ENCODE results near the gene ZWINT. TPM values are rescaled to one million over a fixed set of nuclear protein-coding genes. Genes with fewer than 3 reads are reported as not detected.
A peak's percentile ranks its signal among the peaks of the same experiment; 100 is the strongest.

Gene ZWINT
- total RNA-seq, 1 donor from 2014 or later: 26.2 TPM

- no peaks in the 10 kb centered on the region for H3K27me3 ChIP-seq (ENCODE audit: control insufficient read depth, insufficient read depth, low read length)
- H3K36me3 ChIP-seq (ENCODE audit: control insufficient read depth, insufficient read depth, low read length): peaks cover 3% of the 10 kb centered on the region
- no peak overlapping the region for H3K4me3 ChIP-seq (ENCODE audit: low read depth, low read length)
- no peak for TF ChIP-seq CTCF (IDR thresholded peaks at IDR 0.05; ENCODE audit: insufficient read depth, low read length, poor library complexity, severe bottlenecking)
- no peak for DNase-seq (ENCODE audit: low read depth)
These were observed 4.0 kb downstream of the ZWINT start for GRCh38 chr10:56357018-56357417.

GRCh38 chr10:56351909-56352630, 9.0 kb downstream of the ZWINT start:
- no peaks in the 10 kb centered on the region for H3K36me3 ChIP-seq (ENCODE audit: control insufficient read depth, insufficient read depth, low read length)
- no peak for TF ChIP-seq CTCF (IDR thresholded peaks at IDR 0.05; ENCODE audit: insufficient read depth, low read length, poor library complexity, severe bottlenecking)
- no peaks in the 10 kb centered on the region for H3K27me3 ChIP-seq (ENCODE audit: control insufficient read depth, insufficient read depth, low read length)
- DNase-seq (ENCODE audit: low read depth): no peak
- no peak overlapping the region for H3K4me3 ChIP-seq (ENCODE audit: low read depth, low read length)

GRCh38 chr10:56349611-56350010, 11.4 kb downstream of the ZWINT start:
- Histone ChIP-seq H3K27me3 (ENCODE audit: control insufficient read depth, insufficient read depth, low read length) (no peaks in the 10 kb centered on the region), H3K4me3 (ENCODE audit: low read depth, low read length) (no peak overlapping the region), H3K36me3 (ENCODE audit: control insufficient read depth, insufficient read depth, low read length) (no peaks in the 10 kb centered on the region)
- TF ChIP-seq CTCF (IDR thresholded peaks at IDR 0.05; ENCODE audit: insufficient read depth, low read length, poor library complexity, severe bottlenecking): peak; percentile 10
- DNase-seq (ENCODE audit: low read depth): no peak

- Histone ChIP-seq H3K36me3 (ENCODE audit: control insufficient read depth, insufficient read depth, low read length) (no peaks in the 10 kb centered on the region), H3K4me3 (ENCODE audit: low read depth, low read length) (no peak overlapping the region), H3K27me3 (ENCODE audit: control insufficient read depth, insufficient read depth, low read length) (no peaks in the 10 kb centered on the region)
- DNase-seq (ENCODE audit: low read depth): no peak
- no peak for TF ChIP-seq CTCF (IDR thresholded peaks at IDR 0.05; ENCODE audit: insufficient read depth, low read length, poor library complexity, severe bottlenecking)
These were observed 13.0 kb downstream of the ZWINT start for GRCh38 chr10:56348101-56348500.

- no peak for DNase-seq (ENCODE audit: low read depth)
- Histone ChIP-seq H3K4me3 (ENCODE audit: low read depth, low read length) (no peak overlapping the region), H3K27me3 (ENCODE audit: control insufficient read depth, insufficient read depth, low read length) (no peaks in the 10 kb centered on the region), H3K36me3 (ENCODE audit: control insufficient read depth, insufficient read depth, low read length) (no peaks in the 10 kb centered on the region)
- no peak for TF ChIP-seq CTCF (IDR thresholded peaks at IDR 0.05; ENCODE audit: insufficient read depth, low read length, poor library complexity, severe bottlenecking)
These were observed 14.1 kb downstream of the ZWINT start for GRCh38 chr10:56346845-56347415.

GRCh38 chr10:56341612-56342011, 19.4 kb downstream of the ZWINT start:
- no peak for TF ChIP-seq CTCF (IDR thresholded peaks at IDR 0.05; ENCODE audit: insufficient read depth, low read length, poor library complexity, severe bottlenecking)
- Histone ChIP-seq H3K36me3 (ENCODE audit: control insufficient read depth, insufficient read depth, low read length) (no peaks in the 10 kb centered on the region), H3K27me3 (ENCODE audit: control insufficient read depth, insufficient read depth, low read length) (no peaks in the 10 kb centered on the region), H3K4me3 (ENCODE audit: low read depth, low read length) (no peak overlapping the region)
- no peak for DNase-seq (ENCODE audit: low read depth)

Measured in kidney epithelial cell (primary cell).